Measurements from ENCODE around the gene GPR135. TPM values are rescaled to one million over a fixed set of nuclear protein-coding genes. Genes with fewer than 3 reads are reported as not detected.
A peak's percentile ranks its signal among the peaks of the same experiment; 100 is the strongest.

The GPR135 gene
- polyA plus RNA-seq, 1 of the 3 experiments (the other 2 are of a cell fraction) = 2.1 TPM

DNA sequence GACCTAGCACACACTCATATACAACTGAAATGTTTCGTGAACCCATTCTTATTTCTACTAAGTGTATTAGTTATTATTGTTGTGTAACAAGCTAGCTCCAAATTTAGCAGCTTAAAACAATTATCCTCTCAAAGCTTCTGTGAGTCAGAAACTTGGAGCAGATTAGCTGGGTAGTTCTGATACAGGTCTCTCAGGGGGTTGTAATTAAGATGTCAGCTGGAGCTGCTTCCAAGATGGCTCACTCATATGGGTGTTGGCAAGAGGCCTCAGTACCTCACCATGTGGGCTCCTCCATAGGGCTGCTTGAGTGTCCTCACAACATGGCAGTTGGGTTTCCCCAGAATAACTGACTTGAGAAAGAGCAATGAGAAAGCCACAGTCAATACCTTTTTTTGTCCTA lies 9.8 kb downstream of the GPR135 start:
- Histone ChIP-seq H3K36me3 (replicated peaks in 1 of 2; ENCODE audit: control insufficient read depth in 1 of 2, insufficient read depth in 2 of 2, low read length in 1 of 2) (peaks cover 53 to 73% of the 10 kb centered on the region in 2 experiments), H3K9me3 (no peaks in the 10 kb centered on the region), H3K4me1 (ENCODE audit: control insufficient read depth in 1 of 2, insufficient read depth in 2 of 2, low read depth in 1 of 2, low read length in 1 of 2) (peaks cover 0 to 11% of the 10 kb centered on the region in 2 experiments; a peak in 2 of 4 replicates), H3K27ac (ENCODE audit: low read depth in 2 of 2, low read length in 1 of 2) (peak overlapping the region in 1 of 2 experiments; percentile 98; a peak in 2 of 4 replicates), H3K79me2 (ENCODE audit: insufficient read depth) (peaks cover 11% of the 10 kb centered on the region; the same call in 1 of the 2 replicates), H3K4me2 (no peak overlapping the region), H3K9ac (no peak overlapping the region), H3K9me2 (no peaks in the 10 kb centered on the region), H4K20me1 (ENCODE audit: insufficient read depth) (no peaks in the 10 kb centered on the region), H2AFZ (ENCODE audit: low read depth) (no peak overlapping the region), H3K27me3 (ENCODE audit: insufficient read depth) (no peaks in the 10 kb centered on the region), H3K4me3 (ENCODE audit: low read depth in 2 of 2, low read length in 1 of 2) (no peak overlapping the region), H3F3A (replicated peaks; ENCODE audit: insufficient read depth) (peaks cover 37% of the 10 kb centered on the region)
- 100% methylated on average over 1 of the region's 1 CpG for WGBS (ENCODE audit: low lambda C conversion rate)
- TF ChIP-seq FOXJ3 (CRISPR knock-in tag; IDR thresholded peaks at IDR 0.05) (no peak), JUND (IDR thresholded peaks at IDR 0.05) (no peak), USF2 (IDR thresholded peaks at IDR 0.05; ENCODE audit: borderline replicate concordance, low read depth, low read length) (no peak), MAX (IDR thresholded peaks at IDR 0.05; ENCODE audit: low read depth) (no peak), NRF1 (IDR thresholded peaks at IDR 0.05; ENCODE audit: low read depth, low read length) (no peak), IRF3 (IDR thresholded peaks at IDR 0.05; ENCODE audit: low read depth, low read length) (no peak), CHD2 (IDR thresholded peaks at IDR 0.05; ENCODE audit: low read length, partially characterized antibody) (no peak), NFIC (IDR thresholded peaks at IDR 0.05; ENCODE audit: borderline replicate concordance) (no peak), EP300 (IDR thresholded peaks at IDR 0.05; ENCODE audit: borderline replicate concordance in 1 of 2, low read depth in 1 of 2, low read length in 1 of 2) (no peak), FOSL2 (IDR thresholded peaks at IDR 0.05; ENCODE audit: borderline replicate concordance, low read depth) (no peak), RCOR1 (IDR thresholded peaks at IDR 0.05; ENCODE audit: low read length) (no peak)
- TF ChIP-seq, protein P1, sequence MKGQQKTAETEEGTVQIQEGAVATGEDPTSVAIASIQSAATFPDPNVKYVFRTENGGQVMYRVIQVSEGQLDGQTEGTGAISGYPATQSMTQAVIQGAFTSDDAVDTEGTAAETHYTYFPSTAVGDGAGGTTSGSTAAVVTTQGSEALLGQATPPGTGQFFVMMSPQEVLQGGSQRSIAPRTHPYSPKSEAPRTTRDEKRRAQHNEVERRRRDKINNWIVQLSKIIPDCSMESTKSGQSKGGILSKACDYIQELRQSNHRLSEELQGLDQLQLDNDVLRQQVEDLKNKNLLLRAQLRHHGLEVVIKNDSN (IDR thresholded peaks at IDR 0.05; ENCODE audit: borderline replicate concordance, low read depth) = no peak
- POLR2A ChIA-PET = no interaction called here
- no peak for DNase-seq
- CTCF ChIA-PET = interaction anchor here (0.8 to 1.5 kb wide), 3 partner anchors 18 to 427 kb away, joined by 3 to 4 read pairs (median 4); no protein-coding TSS in a partner anchor

DNA sequence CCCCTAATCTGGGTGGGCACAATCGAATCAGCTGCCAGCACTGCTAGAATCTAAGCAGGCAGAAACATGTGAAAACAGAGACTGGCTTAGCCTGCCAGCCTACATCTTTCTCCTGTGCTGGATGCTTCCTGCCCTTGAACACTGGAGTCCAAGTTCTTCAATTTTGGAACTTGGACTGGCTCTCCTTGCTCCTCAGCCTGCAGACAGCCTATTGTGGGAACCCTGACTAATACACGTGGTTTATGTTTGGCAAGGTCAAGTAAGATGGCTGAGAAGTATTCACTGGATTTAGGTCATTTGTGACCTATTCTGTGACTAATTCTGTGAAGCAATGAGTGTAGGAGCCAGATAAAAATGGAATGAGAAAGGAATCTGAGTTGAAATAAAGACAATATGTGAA lies 11.0 kb downstream of the GPR135 start:
- H3K4me2 ChIP-seq = peak overlapping the region; percentile 30
- H3K9me2 ChIP-seq = no peaks in the 10 kb centered on the region
- peaks cover 37% of the 10 kb centered on the region for H3F3A ChIP-seq (replicated peaks; ENCODE audit: insufficient read depth)
- DNase-seq = no peak
- TF ChIP-seq POLR2AphosphoS5 (IDR thresholded peaks at IDR 0.05; ENCODE audit: low read depth, low read length) = no peak; the same call in 1 of the 2 replicates
- TF ChIP-seq FOXJ3 (CRISPR knock-in tag; IDR thresholded peaks at IDR 0.05) = no peak
- TF ChIP-seq MAX (IDR thresholded peaks at IDR 0.05; ENCODE audit: low read depth) = peak; percentile 74
- no peak for TF ChIP-seq FOXM1 (IDR thresholded peaks at IDR 0.05; ENCODE audit: low read depth)
- TF ChIP-seq FOSL2 (IDR thresholded peaks at IDR 0.05; ENCODE audit: borderline replicate concordance, low read depth) = peak; percentile 89
- peak; percentile 74; the same call in 1 of the 2 replicates for TF ChIP-seq MEF2A (IDR thresholded peaks at IDR 0.05; ENCODE audit: borderline replicate concordance, low read depth)
- TF ChIP-seq TCF12 (IDR thresholded peaks at IDR 0.05) = peak; percentile 83
- peak; percentile 68; the same call in 1 of the 2 replicates for TF ChIP-seq YY1 (IDR thresholded peaks at IDR 0.05; ENCODE audit: low read depth)
- TF ChIP-seq JUND (IDR thresholded peaks at IDR 0.05) = peak; percentile 81
- no peak for TF ChIP-seq RFX5 (IDR thresholded peaks at IDR 0.05; ENCODE audit: low read length)
- TF ChIP-seq TEAD4 (IDR thresholded peaks at IDR 0.05; ENCODE audit: borderline replicate concordance, insufficient read depth) = 0 out of 2 replicates have a peak, but pooled peaks have one; percentile 26
- peak in 1 of 2 experiments; percentile 48; a peak in 1 of 4 replicates for TF ChIP-seq EP300 (IDR thresholded peaks at IDR 0.05; ENCODE audit: borderline replicate concordance in 1 of 2, low read depth in 1 of 2, low read length in 1 of 2)
- TF ChIP-seq RXRA (IDR thresholded peaks at IDR 0.05; ENCODE audit: borderline replicate concordance, low read depth) = peak; percentile 84
- TF ChIP-seq, protein P2, sequence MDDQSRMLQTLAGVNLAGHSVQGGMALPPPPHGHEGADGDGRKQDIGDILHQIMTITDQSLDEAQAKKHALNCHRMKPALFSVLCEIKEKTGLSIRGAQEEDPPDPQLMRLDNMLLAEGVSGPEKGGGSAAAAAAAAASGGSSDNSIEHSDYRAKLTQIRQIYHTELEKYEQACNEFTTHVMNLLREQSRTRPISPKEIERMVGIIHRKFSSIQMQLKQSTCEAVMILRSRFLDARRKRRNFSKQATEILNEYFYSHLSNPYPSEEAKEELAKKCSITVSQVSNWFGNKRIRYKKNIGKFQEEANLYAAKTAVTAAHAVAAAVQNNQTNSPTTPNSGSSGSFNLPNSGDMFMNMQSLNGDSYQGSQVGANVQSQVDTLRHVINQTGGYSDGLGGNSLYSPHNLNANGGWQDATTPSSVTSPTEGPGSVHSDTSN (IDR thresholded peaks at IDR 0.05) = peak; percentile 58
- TF ChIP-seq NFIC (IDR thresholded peaks at IDR 0.05; ENCODE audit: borderline replicate concordance) = peak; percentile 91
- ChIA-PET CTCF (interaction anchor here (1.0 kb wide), 1 partner anchor 123 kb away, joined by 6 read pairs; the partner anchor contains the start of gene CCDC175), POLR2A (no interaction called here)
- H4K20me1 ChIP-seq (ENCODE audit: insufficient read depth) = no peaks in the 10 kb centered on the region
- H2AFZ ChIP-seq (ENCODE audit: low read depth) = no peak overlapping the region
- peak overlapping the region; percentile 36; the same call in 1 of the 2 replicates for H3K9ac ChIP-seq
- H3K27ac ChIP-seq (ENCODE audit: low read depth in 2 of 2, low read length in 1 of 2) = peak overlapping the region in 1 of 2 experiments; percentile 98; a peak in 2 of 4 replicates
- H3K9me3 ChIP-seq = no peaks in the 10 kb centered on the region
- no peaks in the 10 kb centered on the region for H3K27me3 ChIP-seq (ENCODE audit: insufficient read depth)
- H3K36me3 ChIP-seq (replicated peaks in 1 of 2; ENCODE audit: control insufficient read depth in 1 of 2, insufficient read depth in 2 of 2, low read length in 1 of 2) = peaks cover 45 to 64% of the 10 kb centered on the region in 2 experiments
- H3K4me3 ChIP-seq (ENCODE audit: low read depth in 2 of 2, low read length in 1 of 2) = no peak overlapping the region
- peaks cover 0 to 11% of the 10 kb centered on the region in 2 experiments; a peak in 2 of 4 replicates for H3K4me1 ChIP-seq (ENCODE audit: control insufficient read depth in 1 of 2, insufficient read depth in 2 of 2, low read depth in 1 of 2, low read length in 1 of 2)
- WGBS (ENCODE audit: low lambda C conversion rate) = 50% methylated on average over 2 of the region's 2 CpGs
- peaks cover 11% of the 10 kb centered on the region; the same call in 1 of the 2 replicates for H3K79me2 ChIP-seq (ENCODE audit: insufficient read depth)

Measured in SK-N-SH (cell line).